CD4-positive, alpha-beta T cell treated with Interferon gamma for 1 hour (primary cell): Measurements from ENCODE around the gene SPATA18.
"Not testable (repeated sequence)": the region's sequence is repeated elsewhere in the genome, so short reads cannot be mapped to it uniquely, and the experiment has no call there.

ENCODE experiments used
- DNase-seq: peaks from one replicate; pipeline ENCODE4 v3.0.0-alpha.2; 2020

Gene SPATA18

DNA sequence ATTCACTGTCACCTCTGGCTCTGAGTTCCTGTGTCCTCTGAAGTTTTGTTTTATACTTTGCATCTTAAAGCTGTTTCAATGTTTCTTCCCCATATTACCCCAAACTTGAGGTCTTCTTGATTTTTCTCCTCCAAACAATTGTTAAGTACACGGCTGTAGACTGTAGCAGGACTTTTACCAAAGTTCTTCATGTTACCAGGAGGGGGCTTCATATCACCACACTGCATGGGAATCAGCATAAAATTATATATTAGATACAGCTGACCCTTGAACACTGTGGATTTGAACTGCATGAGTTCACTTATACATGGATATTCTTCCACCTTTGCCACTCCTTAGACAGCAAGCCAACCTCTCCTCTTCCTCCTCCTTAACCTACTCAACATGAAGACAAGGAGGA lies 56.6 kb downstream of the SPATA18 start:
- no peak for DNase-seq

DNA sequence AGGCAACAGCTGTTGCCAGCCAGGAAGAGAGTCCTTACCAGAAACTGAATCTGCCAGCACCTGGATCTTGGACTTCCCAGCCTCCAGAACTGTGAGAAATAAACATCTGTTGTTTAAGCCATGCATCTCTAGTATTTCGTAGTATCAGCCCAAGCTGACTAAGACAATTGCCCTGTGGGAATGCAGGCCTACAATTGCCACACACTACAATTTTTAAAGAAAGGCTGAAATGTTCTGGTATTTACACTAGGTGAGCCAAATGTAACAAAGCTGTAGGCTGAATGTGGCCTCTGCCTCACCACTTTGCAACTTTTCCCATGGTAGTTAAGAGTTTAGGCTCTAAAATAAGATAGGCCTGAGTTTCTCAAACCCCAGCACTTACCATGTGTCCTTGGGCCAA lies 59.1 kb downstream of the SPATA18 start:
- no peak for DNase-seq

DNA sequence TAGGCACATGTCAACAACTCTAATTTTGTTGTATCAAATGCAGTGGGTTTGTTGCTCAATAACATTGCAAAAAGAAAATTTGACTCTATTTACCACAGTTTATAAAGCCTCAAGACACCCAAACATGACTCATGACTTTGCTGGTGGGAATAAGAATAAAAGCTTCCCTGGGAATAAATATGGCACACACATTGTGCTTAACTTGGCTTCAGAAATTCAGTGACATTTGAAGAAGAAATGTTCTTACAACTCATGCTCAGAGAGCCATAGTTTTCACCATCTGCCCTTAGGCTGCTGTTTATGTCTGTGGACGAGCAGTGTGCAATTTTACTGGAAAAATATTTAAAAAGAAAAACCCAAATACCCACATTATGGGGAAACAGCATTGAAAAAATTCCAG lies 60.9 kb downstream of the SPATA18 start:
- no peak for DNase-seq

DNA sequence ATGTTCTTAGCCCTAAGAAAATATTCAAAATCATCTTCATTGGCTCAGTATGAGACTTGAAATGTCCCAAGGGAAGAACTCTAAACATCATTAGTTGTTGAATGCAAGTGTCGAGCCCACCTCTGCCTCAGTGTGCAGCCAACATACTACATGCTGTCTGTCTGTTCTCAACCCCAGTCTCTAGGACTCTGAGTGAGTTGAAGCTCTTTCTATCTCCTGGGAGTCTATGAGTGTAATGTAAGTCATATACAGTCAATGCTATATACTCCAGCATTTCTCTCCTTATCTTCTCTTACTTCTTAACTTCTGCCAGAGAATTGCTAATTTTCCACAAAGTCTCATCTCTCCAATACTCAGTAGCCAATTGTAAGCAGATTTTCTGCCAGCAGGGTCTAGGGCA lies 61.3 kb downstream of the SPATA18 start:
- DNase-seq = no peak

DNA sequence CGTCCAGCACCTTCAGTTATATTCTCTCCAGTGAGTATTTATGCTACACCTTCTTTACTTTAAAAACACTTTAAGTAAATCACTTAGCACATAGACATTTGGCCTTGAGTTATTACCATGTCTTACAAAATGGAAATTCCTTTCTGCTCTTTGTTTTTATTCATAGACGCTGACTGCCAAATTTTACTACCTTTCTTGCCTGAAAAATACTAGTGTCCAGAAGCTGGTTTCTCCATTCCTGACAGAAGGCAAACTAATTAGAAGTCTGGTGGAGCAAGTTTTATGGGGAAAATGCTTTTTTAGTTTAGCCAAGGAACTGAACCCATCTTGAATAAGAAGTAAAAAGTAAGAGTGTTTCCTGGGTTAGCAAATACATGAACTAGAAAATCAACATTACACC lies 65.5 kb downstream of the SPATA18 start:
- DNase-seq = no peak

DNA sequence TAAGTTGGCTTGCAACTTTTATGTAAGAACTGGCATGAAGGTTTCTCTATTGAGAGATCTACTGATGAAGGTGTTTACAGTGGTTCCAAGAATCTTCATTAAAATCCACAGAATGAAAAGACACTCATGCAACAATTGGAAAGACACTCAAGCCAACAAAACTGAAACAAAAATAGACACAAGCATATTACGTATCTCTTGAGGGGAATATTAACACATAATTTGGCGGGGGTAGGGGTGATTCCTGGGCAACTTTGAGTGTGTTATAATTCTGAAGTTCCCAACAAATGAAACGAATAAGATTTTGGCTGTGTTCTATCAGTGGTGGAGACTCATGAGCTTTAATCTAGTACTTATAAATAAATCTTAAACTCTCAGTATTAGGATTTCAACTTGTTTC lies 75.1 kb downstream of the SPATA18 start:
- DNase-seq = no peak

DNA sequence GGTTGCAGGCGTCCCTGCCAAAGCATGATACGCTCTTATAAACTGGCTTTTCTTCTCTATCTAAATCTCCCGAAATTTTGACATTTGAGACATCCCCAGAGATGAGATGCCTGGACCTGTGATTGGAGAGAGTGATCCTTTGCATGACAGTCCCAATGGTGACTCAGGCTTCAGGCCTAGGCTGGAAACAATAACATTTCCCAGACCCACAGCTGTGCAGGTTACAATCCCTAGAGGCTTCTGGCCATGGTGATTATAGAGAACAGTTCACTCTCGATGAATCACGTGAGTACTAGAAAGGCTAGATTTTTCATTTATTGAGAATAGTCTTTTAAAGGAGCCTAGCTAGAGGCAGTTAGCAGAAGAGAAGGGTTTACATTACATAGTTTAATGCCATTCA lies 75.9 kb downstream of the SPATA18 start:
- no peak for DNase-seq

DNA sequence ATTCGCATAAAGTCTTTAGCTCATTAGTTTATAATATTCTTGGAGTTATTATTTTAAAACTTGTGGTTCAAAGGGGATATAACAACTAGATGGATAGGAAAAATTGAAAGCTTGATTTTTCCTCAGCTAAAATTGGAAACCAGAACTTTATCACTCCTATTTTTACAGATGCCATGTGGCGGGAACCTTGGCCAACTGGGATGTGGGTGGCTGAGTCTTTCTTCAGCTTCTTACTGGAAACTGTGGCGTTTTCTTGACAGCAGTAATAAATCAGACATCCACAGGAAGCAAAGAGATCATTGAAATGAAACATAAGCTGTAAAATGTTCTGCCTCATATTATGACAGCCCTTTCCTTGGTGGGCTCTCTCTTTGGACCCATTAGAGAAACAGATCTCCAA lies 84.1 kb downstream of the SPATA18 start:
- no peak for DNase-seq

DNA sequence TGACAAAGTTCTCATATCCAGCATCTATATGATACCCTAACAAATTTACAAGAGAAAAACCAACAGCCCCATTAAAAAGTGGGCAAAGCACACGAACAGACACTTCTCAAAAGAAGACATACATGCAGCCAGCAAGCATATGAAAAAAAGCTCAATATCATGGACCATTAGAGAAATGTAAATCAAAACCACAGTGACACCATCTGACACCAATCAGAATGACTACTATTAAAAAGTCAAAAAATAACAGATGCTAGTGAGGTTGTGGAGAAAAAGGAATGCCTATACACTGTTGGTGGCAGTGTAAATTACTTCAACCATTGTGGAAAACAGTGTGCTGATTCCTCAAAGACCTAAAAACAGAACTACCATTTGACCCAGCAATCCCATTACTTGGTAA lies 86.0 kb downstream of the SPATA18 start:
- DNase-seq = not testable (repeated sequence)

DNA sequence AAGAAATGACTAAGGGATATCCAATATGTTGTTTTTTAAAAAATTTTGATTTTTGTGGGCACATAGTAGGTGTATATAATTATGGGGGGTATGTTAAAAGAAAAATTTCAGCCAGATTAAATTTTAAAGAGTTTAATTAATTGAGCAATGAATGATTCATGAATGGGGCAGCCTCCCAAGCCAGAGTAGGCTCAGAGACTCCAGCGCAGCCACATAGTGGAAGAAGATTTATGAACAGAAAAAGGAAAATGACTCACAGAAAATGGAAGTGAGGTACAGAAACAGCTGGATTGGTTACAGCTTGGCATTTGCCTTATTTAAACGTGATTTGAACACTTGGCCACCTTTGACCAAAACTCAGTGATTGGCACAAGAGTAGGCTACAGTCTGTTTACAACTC lies 91.7 kb downstream of the SPATA18 start:
- no peak for DNase-seq

DNA sequence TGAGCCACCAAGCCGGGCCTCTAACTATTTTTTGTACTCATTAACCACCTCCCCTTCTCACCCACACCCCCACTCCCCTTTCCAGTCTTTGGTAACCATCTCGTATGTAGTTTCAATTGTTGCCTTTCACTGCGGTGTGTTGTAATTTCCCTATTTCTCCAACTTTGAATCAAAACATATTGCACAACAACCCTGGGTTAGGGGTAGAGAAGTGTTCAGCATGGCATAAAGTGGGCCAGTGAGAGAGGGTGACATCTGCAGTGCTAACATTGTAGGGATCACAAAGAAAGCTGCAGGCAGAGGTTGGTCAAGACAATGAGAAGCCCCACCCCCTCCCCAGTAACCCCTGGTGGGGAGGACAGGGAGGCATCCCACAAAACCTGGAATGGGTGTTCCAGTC lies 92.7 kb downstream of the SPATA18 start:
- no peak for DNase-seq

DNA sequence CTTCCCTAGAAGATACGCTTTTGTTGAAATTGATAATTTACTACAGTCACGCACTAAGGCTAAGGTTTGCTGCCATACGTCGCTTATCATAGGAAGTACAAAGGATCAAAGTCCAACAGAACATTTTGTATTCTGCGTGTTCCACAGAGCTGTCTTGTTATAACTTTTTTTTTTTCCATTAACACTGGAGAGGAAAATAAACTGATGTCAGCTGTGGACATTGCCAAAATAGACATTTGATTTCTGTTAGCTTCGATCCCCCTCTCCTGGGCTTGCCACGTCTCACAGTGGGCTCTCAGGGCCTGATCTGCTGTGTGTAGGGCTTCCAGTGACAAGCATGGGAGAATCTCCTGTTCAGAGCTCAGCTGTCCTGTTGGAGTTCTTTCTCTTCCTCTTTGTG lies 93.3 kb downstream of the SPATA18 start:
- DNase-seq = no peak
